ENCODE measurements around the gene SDCCAG8. TPM values are rescaled to one million over a fixed set of nuclear protein-coding genes. Genes with fewer than 3 reads are reported as not detected.

Gene SDCCAG8
- total and polyA plus RNA-seq, 2 of the 8 experiments (the other 6 are each of a cell fraction or from before 2014, with no cell fraction given), result 15.6 to 21.0 TPM

DNA sequence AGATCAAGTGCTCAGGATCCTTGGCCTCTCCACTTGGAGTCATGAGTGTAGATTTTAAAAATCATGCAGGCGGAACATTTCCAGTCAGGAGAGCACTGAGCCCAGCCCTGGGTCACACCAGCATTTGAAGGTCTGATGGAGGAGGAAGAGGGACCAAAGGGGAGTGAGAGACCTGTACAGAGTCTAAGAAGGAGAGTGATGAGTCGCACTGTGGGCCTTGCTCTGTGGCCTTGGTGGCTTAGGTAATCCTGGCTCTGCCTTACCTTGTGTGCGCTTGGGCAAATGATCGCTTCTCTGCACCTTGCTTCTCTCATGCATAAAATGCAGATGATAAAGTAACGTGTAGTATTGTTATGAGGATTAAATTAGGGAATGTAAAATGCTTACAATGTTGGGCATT, 225.3 kb downstream of the SDCCAG8 start:
- Histone ChIP-seq H3K36me3 (ENCODE audit: control insufficient read depth in 2 of 4, insufficient read depth in 4 of 4, low read length in 3 of 4) (no peaks in the 10 kb centered on the region), H3K23me2 (ENCODE audit: low read depth, low read length) (peaks cover 16% of the 10 kb centered on the region), H3K56ac (replicated peaks; ENCODE audit: insufficient read length, low read depth, low read length) (no peak overlapping the region), H3K4me1 (replicated peaks in 1 of 4; ENCODE audit: control insufficient read depth in 3 of 4, insufficient read depth in 4 of 4, low read length in 3 of 4) (peaks cover 3 to 24% (median 18%) of the 10 kb centered on the region in 4 experiments), H4K8ac (ENCODE audit: extremely low read depth, insufficient read depth, low read length) (no peak overlapping the region), H3K27ac (ENCODE audit: low read depth, low read length) (no peak overlapping the region), H3K18ac (ENCODE audit: extremely low read depth, low read length) (peak overlapping the region; percentile 78; the same call in 1 of the 2 replicates), H3K79me1 (ENCODE audit: low read depth, low read length) (no peaks in the 10 kb centered on the region), H3K9me3 (ENCODE audit: insufficient read depth in 2 of 2, low read depth in 1 of 2, low read length in 1 of 2) (no peaks in the 10 kb centered on the region), H3K4ac (replicated peaks; ENCODE audit: insufficient read length, low read depth, low read length) (peak overlapping the region; percentile 88), H3K4me3 (ENCODE audit: extremely low read depth in 1 of 4, insufficient read depth in 2 of 4, low read depth in 3 of 4, low read length in 4 of 4) (no peak overlapping the region), H3K27me3 (replicated peaks in 1 of 4; ENCODE audit: control insufficient read depth in 3 of 4, extremely low read depth in 1 of 4, insufficient read depth in 3 of 4, low read length in 3 of 4) (peaks cover 0 to 5% (median 2%) of the 10 kb centered on the region in 4 experiments; a peak in 3 of 7 replicates), H2BK15ac (ENCODE audit: low read length) (0 out of 2 replicates have a peak overlapping the region, but pooled peaks have one; percentile 72), H2BK12ac (ENCODE audit: low read depth, low read length) (peak overlapping the region; percentile 60; the same call in 1 of the 2 replicates), H2BK20ac (ENCODE audit: low read length) (peak overlapping the region; percentile 82), H2AFZ (ENCODE audit: low read length) (no peak overlapping the region), H4K20me1 (replicated peaks in 1 of 2; ENCODE audit: control insufficient read depth in 1 of 2, insufficient read depth in 2 of 2, low read length in 2 of 2) (no peaks in the 10 kb centered on the region), H2BK5ac (ENCODE audit: low read depth, low read length) (peak overlapping the region; percentile 32; the same call in 1 of the 2 replicates), H3K79me2 (ENCODE audit: control insufficient read depth in 1 of 2, insufficient read depth in 2 of 2, low read length in 2 of 2) (no peaks in the 10 kb centered on the region), H4K5ac (ENCODE audit: insufficient read length, low read depth, low read length) (no peak overlapping the region), H3K23ac (ENCODE audit: insufficient read length) (no peak overlapping the region), H4K91ac (replicated peaks; ENCODE audit: insufficient read length, low read length) (peak overlapping the region; percentile 44), H2BK120ac (replicated peaks; ENCODE audit: low read depth, low read length) (no peak overlapping the region), H3K14ac (ENCODE audit: insufficient read length) (no peak overlapping the region), H3K4me2 (ENCODE audit: insufficient read depth in 1 of 2, low read depth in 2 of 2, low read length in 2 of 2) (no peak overlapping the region), H2AK5ac (ENCODE audit: low read depth, low read length) (peak overlapping the region; percentile 94; the same call in 1 of the 2 replicates), H3K9ac (replicated peaks in 1 of 4; ENCODE audit: extremely low read depth in 1 of 4, low read depth in 3 of 4, low read length in 3 of 4) (no peak overlapping the region)
- ChIA-PET CTCF (ENCODE audit: partially characterized antibody) (interaction anchor here (1.3 kb wide), 1 partner anchor 15 kb away, joined by 4 read pairs; no protein-coding TSS in a partner anchor), POLR2A (ENCODE audit: partially characterized antibody) (interaction anchor here (0.5 to 1.9 kb wide), 2 partner anchors 10 to 802 kb away, joined by 3 to 7 read pairs; no protein-coding TSS in a partner anchor)
- FAIRE-seq (no peak), DNase-seq (ENCODE audit: low read depth in 1 of 2, low spot score in 2 of 2) (no peak)
- no peak for TF ChIP-seq CHD1 (IDR thresholded peaks at IDR 0.05; ENCODE audit: low read depth, low read length)
- TF ChIP-seq, protein P1, sequence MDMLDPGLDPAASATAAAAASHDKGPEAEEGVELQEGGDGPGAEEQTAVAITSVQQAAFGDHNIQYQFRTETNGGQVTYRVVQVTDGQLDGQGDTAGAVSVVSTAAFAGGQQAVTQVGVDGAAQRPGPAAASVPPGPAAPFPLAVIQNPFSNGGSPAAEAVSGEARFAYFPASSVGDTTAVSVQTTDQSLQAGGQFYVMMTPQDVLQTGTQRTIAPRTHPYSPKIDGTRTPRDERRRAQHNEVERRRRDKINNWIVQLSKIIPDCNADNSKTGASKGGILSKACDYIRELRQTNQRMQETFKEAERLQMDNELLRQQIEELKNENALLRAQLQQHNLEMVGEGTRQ (IDR thresholded peaks at IDR 0.05; ENCODE audit: low read length), result no peak
- TF ChIP-seq, protein P2, sequence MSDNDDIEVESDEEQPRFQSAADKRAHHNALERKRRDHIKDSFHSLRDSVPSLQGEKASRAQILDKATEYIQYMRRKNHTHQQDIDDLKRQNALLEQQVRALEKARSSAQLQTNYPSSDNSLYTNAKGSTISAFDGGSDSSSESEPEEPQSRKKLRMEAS (IDR thresholded peaks at IDR 0.05), result no peak
- no peak for TF ChIP-seq BCL11A (IDR thresholded peaks at IDR 0.05; ENCODE audit: low read depth in 2 of 2, low read length in 2 of 2)
- TF ChIP-seq RXRA (IDR thresholded peaks at IDR 0.05; ENCODE audit: insufficient read depth, low read depth, low read length), result no peak
- TF ChIP-seq PHF8 (conservative IDR thresholded peaks at IDR 0.05; ENCODE audit: low read depth, low read length), result no peak
- no peak for TF ChIP-seq SP4 (IDR thresholded peaks at IDR 0.05; ENCODE audit: low read length)
- no peak for TF ChIP-seq SUZ12 (IDR thresholded peaks at IDR 0.05; ENCODE audit: low read length)
- no peak for TF ChIP-seq EP300 (IDR thresholded peaks at IDR 0.05; ENCODE audit: borderline replicate concordance in 1 of 2, low read depth in 2 of 2, low read length in 2 of 2)
- WGBS, 2 experiments (ENCODE audit: extremely low coverage in 1 of 2, insufficient coverage in 1 of 2, insufficient read length in 1 of 2, insufficient replicate concordance in 2 of 2, low coverage in 1 of 2, low lambda C conversion rate in 2 of 2, missing lambda C conversion rate in 1 of 2), result 90% methylated on average over 5 of the region's 5 CpGs; no CpG with 5 or more reads in 1 of the 2 experiments

Measured in H1 (cell line).